HCT116 (cell line): ENCODE results near the gene GGCX. TPM values are rescaled to one million over a fixed set of nuclear protein-coding genes. Genes with fewer than 3 reads are reported as not detected.

Source experiments
- ATAC-seq: fragments of 200-7000 bp; cut with Tn5 transposase; 2 replicates; pipeline ENCODE4 v1.9.1; 2020; ENCODE audit warnings: mild to moderate bottlenecking, moderate library complexity
- BruUV-seq: library from RNA; stranded (reverse); fragments of 400-500 nt; replicated peaks from 2 replicates; lab custom pipeline; 2021; lab: Mats Ljungman, UMichigan
- CTCF ChIA-PET: fragments of 300-600 bp; sonication (Branson Sonifier 250); formaldehyde crosslinking; loops from one replicate; lab custom pipeline; 2021; ENCODE audit warnings: antibody characterized with exemption; lab: Charles Lee
- POLR2A ChIA-PET: fragments of 300-600, 350-600 bp; sonication (Branson Sonifier 250); formaldehyde crosslinking; loops from one replicate; lab custom pipeline; 2021; ENCODE audit warnings: antibody characterized with exemption; lab: Charles Lee
- RAD21 ChIA-PET, 2 experiments: fragments of 300-600 bp; sonication (Branson Sonifier 250); formaldehyde crosslinking; loops; one replicate each; lab custom pipeline; 2023; ENCODE audit warnings: low total read pairs in 2 of 2; ENCODE audit not compliant: uncharacterized antibody in 2 of 2, unreplicated experiment in 2 of 2, low non-redundant PET in 1 of 2; lab: Charles Lee
- DNase-seq: peaks from one replicate; pipeline ENCODE4 v3.0.0-alpha.2; 2010; ENCODE audit warnings: low read depth, low spot score
- H2AFZ ChIP-seq: fragments of 200-600 bp; shearing (Covaris generic), sonication (generic); 2 replicates; pipeline ENCODE4 v1.6.1; 2017; ENCODE audit warnings: low read depth, mixed run types, mixed read lengths, antibody characterized with exemption, low read length; ENCODE audit not compliant: poor library complexity, severe bottlenecking
- H3K27ac ChIP-seq: 2 replicates; pipeline ENCODE4 v1.5.1; 2012; ENCODE audit warnings: low read depth, low read length
- H3K27me3 ChIP-seq: fragments of 200-600 bp; sonication (generic); 2 replicates; pipeline ENCODE4 v1.6.1; 2016; ENCODE audit warnings: mixed run types, low read length, mixed read lengths; ENCODE audit not compliant: insufficient read depth
- H3K36me3 ChIP-seq, 2 experiments: fragments of 200-500 bp in 1 of 2; fragments of 200-600 bp in 1 of 2; sonication (Bioruptor generic) in 1 of 2; sonication (generic) in 1 of 2; 2 replicates each; pipeline versions ENCODE4 v1.5.1 to v1.6.1; 2014 to 2016; ENCODE audit warnings: low read length in 2 of 2, inconsistent platforms in 1 of 2, mixed read lengths in 1 of 2, mixed run types in 1 of 2; ENCODE audit not compliant: insufficient read depth in 2 of 2, control insufficient read depth in 1 of 2
- H3K4me1 ChIP-seq, 2 experiments: fragments of 200-600 bp in 1 of 2; sonication (generic) in 1 of 2; 2 replicates each; pipeline versions ENCODE4 v1.5.1 to v1.6.1; 2012 to 2017; ENCODE audit warnings: low read length in 2 of 2, inconsistent platforms in 1 of 2, mild to moderate bottlenecking in 1 of 2, mixed read lengths in 1 of 2, mixed run types in 1 of 2, moderate library complexity in 1 of 2; ENCODE audit not compliant: insufficient read depth in 2 of 2, control insufficient read depth in 1 of 2
- H3K4me2 ChIP-seq: fragments of 200-600 bp; sonication (generic); 2 replicates; pipeline ENCODE4 v1.6.1; 2017; ENCODE audit warnings: mixed run types, low read length, mixed read lengths
- H3K4me3 ChIP-seq, 2 experiments: fragments of 200-600 bp in 1 of 2; sonication (generic) in 1 of 2; replicated peaks in 1 of 2; 2 replicates each; pipeline ENCODE4 v1.5.1; 2011 to 2016; ENCODE audit warnings: low read length in 2 of 2, control low read depth in 1 of 2, low read depth in 1 of 2, mild to moderate bottlenecking in 1 of 2, mixed read lengths in 1 of 2, mixed run types in 1 of 2
- H3K79me2 ChIP-seq: fragments of 200-600 bp; sonication (generic); 2 replicates; pipeline ENCODE4 v1.6.1; 2017; ENCODE audit warnings: mild to moderate bottlenecking, mixed run types, low read length, moderate library complexity, mixed read lengths; ENCODE audit not compliant: insufficient read depth
- H3K9ac ChIP-seq: fragments of 200-600 bp; sonication (generic); 2 replicates; pipeline ENCODE4 v1.6.1; 2016; ENCODE audit warnings: low read length, mixed read lengths
- H3K9me2 ChIP-seq: fragments of 200-600 bp; sonication (generic), shearing (Covaris generic); 2 replicates; pipeline ENCODE4 v1.6.1; 2017; ENCODE audit warnings: mixed run types, mild to moderate bottlenecking, moderate library complexity; ENCODE audit not compliant: insufficient read depth
- H3K9me3 ChIP-seq, 2 experiments: fragments of 200-500 bp in 1 of 2; fragments of 200-600 bp in 1 of 2; sonication (Bioruptor generic) in 1 of 2; sonication (generic) in 1 of 2; 2 replicates each; pipeline ENCODE4 v1.6.1; 2014 to 2017; ENCODE audit warnings: low read length in 2 of 2, mixed read lengths in 2 of 2, inconsistent platforms in 1 of 2, low read depth in 1 of 2, mild to moderate bottlenecking in 1 of 2, mixed run types in 1 of 2, moderate library complexity in 1 of 2; ENCODE audit not compliant: control insufficient read depth in 1 of 2, insufficient read depth in 1 of 2
- H4K20me1 ChIP-seq: fragments of 200-600 bp; sonication (generic), shearing (Covaris generic); 2 replicates; pipeline ENCODE4 v1.6.1; 2017; ENCODE audit warnings: mixed run types, mild to moderate bottlenecking, moderate library complexity; ENCODE audit not compliant: insufficient read depth
- CEBPB ChIP-seq: IDR thresholded peaks from 2 replicates; pipeline ENCODE4 v1.6.1; 2012; ENCODE audit warnings: low read depth
- POLR2A ChIP-seq: IDR thresholded peaks from 2 replicates; pipeline ENCODE4 v1.7.0; 2011; ENCODE audit warnings: borderline replicate concordance; ENCODE audit not compliant: insufficient read depth, insufficient read length; ENCODE audit errors: extremely low read depth
- intact Hi-C: fragments of 100-400 bp; cut with micrococcal nuclease; formaldehyde crosslinking; loops from 2 replicates; pipeline ENCODE4 v1.10.0; 2022
- total RNA-seq: library from RNA; stranded (reverse); gene quantifications from one replicate; pipeline ENCODE4 v1.2.1, GENCODE V29; 2021; ENCODE audit not compliant: unreplicated experiment

The GGCX gene
- total RNA-seq, 1 experiment from 2014 or later, result 43.5 TPM

GRCh38 chr2:85496436-85496835, 64.9 kb downstream of the GGCX start:
- H3K27ac ChIP-seq, result no peak overlapping the region
- peak overlapping the region; percentile 20 for H2AFZ ChIP-seq
- no peak for ATAC-seq
- H3K9me2 ChIP-seq, result no peaks in the 10 kb centered on the region
- ChIA-PET CTCF (no interaction called here), POLR2A (interaction anchor here (1.8 kb wide), 1 partner anchor 42 kb away, joined by 8 read pairs; the partner anchor contains the start of gene MAT2A), RAD21 (no interaction called here)
- intact Hi-C loops, result no loop called here
- H3K36me3 ChIP-seq, result no peaks in the 10 kb centered on the region
- no peak overlapping the region for H3K4me2 ChIP-seq
- H3K9me3 ChIP-seq, result no peaks in the 10 kb centered on the region; a peak in 1 of 4 replicates
- no peaks in the 10 kb centered on the region for H3K79me2 ChIP-seq
- peaks cover 29 to 51% of the 10 kb centered on the region in 2 experiments for H3K4me1 ChIP-seq
- no peak overlapping the region for H3K4me3 ChIP-seq
- no peaks in the 10 kb centered on the region for H4K20me1 ChIP-seq
- no peak for DNase-seq
- BruUV-seq, result no TSS peak
- H3K27me3 ChIP-seq, result no peaks in the 10 kb centered on the region
- TF ChIP-seq POLR2A (no peak), CEBPB (no peak)
- TF ChIP-seq, all 23 proteins: peak for 0
- H3K9ac ChIP-seq, result no peak overlapping the region

Other genes starting within 250 kb of the GGCX start
- gene TGOLN2, start 233.5 kb downstream of the GGCX start, total RNA-seq, result 43.2 TPM
- gene RETSAT, start 207.0 kb downstream of the GGCX start, total RNA-seq, result 59.7 TPM
- gene ELMOD3, start 206.7 kb downstream of the GGCX start, total RNA-seq, result 9.2 TPM
- gene CAPG, start 151.1 kb downstream of the GGCX start, total RNA-seq, result 223 TPM
- gene SH2D6, start 142.8 kb downstream of the GGCX start, total RNA-seq, result 2.7 TPM
- 444 TPM for gene MAT2A, start 22.3 kb downstream of the GGCX start, total RNA-seq
- 52.6 TPM for gene VAMP8, start 16.1 kb upstream of the GGCX start, total RNA-seq
- 1.9 TPM for gene VAMP5, start 22.9 kb upstream of the GGCX start, total RNA-seq
- 77.5 TPM for gene RNF181, start 34.3 kb upstream of the GGCX start, total RNA-seq
- gene TMEM150A, start 41.2 kb upstream of the GGCX start, total RNA-seq, result 9.9 TPM
- gene C2orf68, start 50.6 kb upstream of the GGCX start, total RNA-seq, result 21.8 TPM
- gene USP39, start 54.7 kb upstream of the GGCX start, total RNA-seq, result 92.1 TPM
- 13.3 TPM for gene SFTPB, start 106.7 kb upstream of the GGCX start, total RNA-seq
- 0.74 TPM for gene GNLY, start 132.9 kb upstream of the GGCX start, total RNA-seq
- gene ATOH8, start 192.5 kb upstream of the GGCX start, total RNA-seq, result 0.74 TPM